Activated naive CD8-positive, alpha-beta T cell (primary cell): ENCODE measurements around the gene TMX4.

Experiments
- H3K27ac Mint-ChIP-seq: one replicate; pipeline ENCODE4 v1.8.0; 2021; ENCODE audit warnings: mixed read lengths
- H3K27me3 Mint-ChIP-seq: one replicate; pipeline ENCODE4 v1.8.0; 2021; ENCODE audit warnings: mixed read lengths
- H3K36me3 Mint-ChIP-seq: one replicate; pipeline ENCODE4 v1.8.0; 2021; ENCODE audit warnings: mixed read lengths
- H3K4me1 Mint-ChIP-seq: one replicate; pipeline ENCODE4 v1.8.0; 2021; ENCODE audit warnings: low read depth, mixed read lengths
- H3K4me3 Mint-ChIP-seq: one replicate; pipeline ENCODE4 v1.8.0; 2021; ENCODE audit warnings: mild to moderate bottlenecking, mixed read lengths
- H3K9me3 Mint-ChIP-seq: one replicate; pipeline ENCODE4 v1.8.0; 2021; ENCODE audit warnings: low read depth, mixed read lengths

TMX4 gene

DNA sequence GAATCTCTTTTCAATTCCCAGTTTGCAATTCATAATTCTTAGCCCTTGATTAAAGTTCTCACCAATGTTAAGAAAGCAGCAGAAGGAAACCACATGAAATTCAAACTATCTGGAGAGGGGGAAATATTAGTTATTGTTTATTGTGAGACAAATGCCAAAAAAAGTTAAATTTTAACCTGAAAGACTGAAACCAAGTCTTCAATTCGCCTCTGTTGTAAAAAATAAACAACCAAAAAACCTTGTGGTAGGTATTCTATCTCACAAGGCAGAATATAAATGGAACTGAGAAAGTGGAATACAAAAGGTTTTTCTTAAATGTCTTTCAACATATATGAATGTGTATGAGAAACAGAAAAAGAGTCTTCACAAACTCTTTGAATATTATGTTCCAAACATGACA is 24.8 kb downstream of the TMX4 start:
- Mint-ChIP-seq H3K27me3 (no peaks in the 10 kb centered on the region), H3K36me3 (peaks cover 25% of the 10 kb centered on the region), H3K9me3 (peaks cover 11% of the 10 kb centered on the region), H3K27ac (no peak overlapping the region), H3K4me3 (no peak overlapping the region), H3K4me1 (no peaks in the 10 kb centered on the region)

- Mint-ChIP-seq H3K4me3 (no peak overlapping the region), H3K9me3 (peaks cover 11% of the 10 kb centered on the region), H3K27me3 (no peaks in the 10 kb centered on the region), H3K4me1 (no peaks in the 10 kb centered on the region), H3K36me3 (peaks cover 23% of the 10 kb centered on the region), H3K27ac (no peak overlapping the region)
Observed at GRCh38 chr20:7993703-7994102, 25.9 kb downstream of the TMX4 start.

- Mint-ChIP-seq H3K36me3 (peaks cover 23% of the 10 kb centered on the region), H3K4me3 (no peak overlapping the region), H3K27me3 (no peaks in the 10 kb centered on the region), H3K4me1 (no peaks in the 10 kb centered on the region), H3K27ac (no peak overlapping the region), H3K9me3 (peaks cover 11% of the 10 kb centered on the region)
Observed at GRCh38 chr20:7993238-7993637, 26.3 kb downstream of the TMX4 start.

DNA sequence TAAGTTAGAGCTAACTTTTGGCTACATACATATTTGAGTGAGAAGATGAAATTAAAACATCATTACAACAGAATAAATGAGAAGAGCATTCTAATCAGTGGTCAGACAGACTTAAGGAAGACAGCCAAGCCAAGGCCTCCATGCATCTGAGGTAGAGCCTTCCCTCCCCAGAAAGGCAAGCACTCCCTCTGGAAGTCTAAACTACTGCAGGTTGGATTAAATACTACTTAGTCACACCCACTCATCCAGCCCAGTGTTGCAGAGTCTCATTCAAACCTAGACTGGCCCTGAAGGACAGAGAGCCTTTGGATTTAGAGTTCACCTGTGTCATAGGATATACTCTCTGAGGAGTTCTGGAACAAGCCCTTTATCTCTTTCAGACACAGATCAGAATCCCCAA is 29.2 kb downstream of the TMX4 start:
- H3K36me3 Mint-ChIP-seq: peaks cover 27% of the 10 kb centered on the region
- H3K27ac Mint-ChIP-seq: no peak overlapping the region
- no peaks in the 10 kb centered on the region for H3K4me1 Mint-ChIP-seq

DNA sequence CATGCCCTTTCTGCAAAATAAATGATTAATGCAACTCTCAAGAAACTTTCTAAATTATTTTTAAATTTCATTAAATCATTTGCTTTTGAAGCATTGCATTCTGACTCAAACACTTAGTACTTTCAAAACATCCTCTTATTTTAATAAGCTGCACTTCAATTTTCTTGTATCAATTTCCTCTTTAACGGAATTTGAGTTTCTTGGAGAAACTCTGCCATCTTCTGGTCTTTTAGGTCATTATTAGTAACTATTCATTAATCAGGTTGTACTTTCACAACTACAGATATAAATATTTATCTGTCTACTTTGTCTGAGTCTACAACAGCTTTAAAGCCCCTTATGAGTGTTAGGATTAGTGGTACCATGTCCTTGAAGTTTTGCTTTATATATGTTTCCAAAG is 30.2 kb downstream of the TMX4 start:
- no peak overlapping the region for H3K4me3 Mint-ChIP-seq
- no peaks in the 10 kb centered on the region for H3K4me1 Mint-ChIP-seq
- H3K27ac Mint-ChIP-seq: no peak overlapping the region
- H3K9me3 Mint-ChIP-seq: peaks cover 9% of the 10 kb centered on the region
- peaks cover 21% of the 10 kb centered on the region for H3K36me3 Mint-ChIP-seq
- H3K27me3 Mint-ChIP-seq: no peaks in the 10 kb centered on the region

More for the DNA sequence above, 29.2 kb downstream of the TMX4 start:
- Mint-ChIP-seq H3K27me3 (no peaks in the 10 kb centered on the region), H3K9me3 (peaks cover 11% of the 10 kb centered on the region), H3K4me3 (no peak overlapping the region)

DNA sequence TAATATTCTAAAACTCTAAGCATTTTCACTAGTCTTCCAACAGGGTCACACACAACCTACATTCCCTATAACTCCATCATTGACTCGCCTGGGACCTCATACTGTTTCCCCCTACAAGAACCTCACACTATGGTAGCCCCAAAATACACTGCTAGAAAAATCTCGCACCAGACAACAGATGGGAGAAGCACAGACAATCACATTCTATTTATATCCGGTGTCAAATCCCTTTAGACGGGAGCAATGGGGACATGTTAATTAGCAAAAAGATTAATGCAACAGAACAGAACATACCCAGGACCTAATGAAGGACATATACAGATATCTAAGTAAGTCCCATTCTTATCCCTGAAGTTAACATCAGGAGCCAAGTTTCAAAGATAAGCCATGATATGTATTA is 33.6 kb downstream of the TMX4 start:
- H3K9me3 Mint-ChIP-seq: no peaks in the 10 kb centered on the region
- no peaks in the 10 kb centered on the region for H3K27me3 Mint-ChIP-seq
- no peak overlapping the region for H3K27ac Mint-ChIP-seq
- H3K36me3 Mint-ChIP-seq: peaks cover 18% of the 10 kb centered on the region
- H3K4me1 Mint-ChIP-seq: peaks cover 5% of the 10 kb centered on the region
- no peak overlapping the region for H3K4me3 Mint-ChIP-seq

DNA sequence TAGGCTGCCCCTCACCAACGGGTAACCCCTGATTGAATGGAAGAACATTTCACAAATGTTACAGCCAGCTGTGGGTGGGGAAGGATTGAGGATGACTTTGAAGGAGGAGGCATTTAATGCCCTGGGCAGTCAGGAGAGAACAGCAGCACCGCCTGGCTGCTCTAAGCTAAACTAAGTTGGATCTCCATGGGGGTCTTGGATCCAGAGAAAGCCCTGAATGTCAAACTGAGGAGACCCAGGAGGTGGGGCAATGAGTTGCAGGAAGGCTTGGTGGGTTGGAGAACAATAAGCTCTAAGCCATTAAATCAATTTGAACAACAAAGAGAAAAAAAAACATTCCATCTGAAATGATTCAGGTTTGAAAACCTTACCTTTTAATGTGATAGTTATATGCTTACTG is 35.4 kb downstream of the TMX4 start:
- no peaks in the 10 kb centered on the region for H3K9me3 Mint-ChIP-seq
- H3K27ac Mint-ChIP-seq: no peak overlapping the region
- H3K4me3 Mint-ChIP-seq: no peak overlapping the region
- H3K36me3 Mint-ChIP-seq: peaks cover 13% of the 10 kb centered on the region
- H3K27me3 Mint-ChIP-seq: no peaks in the 10 kb centered on the region
- peaks cover 11% of the 10 kb centered on the region for H3K4me1 Mint-ChIP-seq

GRCh38 chr20:7981374-7981773 is 38.2 kb downstream of the TMX4 start:
- H3K27me3 Mint-ChIP-seq: no peaks in the 10 kb centered on the region
- H3K9me3 Mint-ChIP-seq: no peaks in the 10 kb centered on the region
- no peak overlapping the region for H3K4me3 Mint-ChIP-seq
- peaks cover 11% of the 10 kb centered on the region for H3K4me1 Mint-ChIP-seq
- peaks cover 13% of the 10 kb centered on the region for H3K36me3 Mint-ChIP-seq
- H3K27ac Mint-ChIP-seq: peak overlapping the region; percentile 59

- H3K4me1 Mint-ChIP-seq: peaks cover 11% of the 10 kb centered on the region
- no peak overlapping the region for H3K4me3 Mint-ChIP-seq
- H3K27me3 Mint-ChIP-seq: no peaks in the 10 kb centered on the region
- H3K36me3 Mint-ChIP-seq: peaks cover 10% of the 10 kb centered on the region
- H3K27ac Mint-ChIP-seq: no peak overlapping the region
- no peaks in the 10 kb centered on the region for H3K9me3 Mint-ChIP-seq
Observed at GRCh38 chr20:7980332-7981046, 39.1 kb downstream of the TMX4 start.

DNA sequence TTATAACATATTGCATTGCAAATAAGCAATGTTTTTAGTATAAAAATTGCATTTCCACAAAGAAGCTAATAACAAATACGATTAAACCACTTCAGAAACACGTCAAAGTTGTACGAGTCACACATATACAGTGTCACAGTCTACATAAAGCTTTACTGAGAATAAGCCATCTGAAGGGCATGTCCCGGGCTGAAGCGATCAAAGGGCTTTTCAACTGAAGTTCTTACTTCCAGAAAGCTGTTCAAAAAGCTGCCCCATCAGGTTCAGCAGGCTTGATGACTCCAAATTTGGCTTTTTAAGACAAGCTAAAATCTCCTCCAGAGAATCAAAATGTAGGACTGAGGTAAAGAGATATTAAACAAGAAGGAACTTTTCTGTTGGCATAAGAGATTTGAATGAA is 41.9 kb downstream of the TMX4 start:
- Mint-ChIP-seq H3K27me3 (no peaks in the 10 kb centered on the region), H3K36me3 (peaks cover 6% of the 10 kb centered on the region), H3K4me3 (no peak overlapping the region), H3K27ac (no peak overlapping the region), H3K4me1 (peaks cover 11% of the 10 kb centered on the region), H3K9me3 (no peaks in the 10 kb centered on the region)

DNA sequence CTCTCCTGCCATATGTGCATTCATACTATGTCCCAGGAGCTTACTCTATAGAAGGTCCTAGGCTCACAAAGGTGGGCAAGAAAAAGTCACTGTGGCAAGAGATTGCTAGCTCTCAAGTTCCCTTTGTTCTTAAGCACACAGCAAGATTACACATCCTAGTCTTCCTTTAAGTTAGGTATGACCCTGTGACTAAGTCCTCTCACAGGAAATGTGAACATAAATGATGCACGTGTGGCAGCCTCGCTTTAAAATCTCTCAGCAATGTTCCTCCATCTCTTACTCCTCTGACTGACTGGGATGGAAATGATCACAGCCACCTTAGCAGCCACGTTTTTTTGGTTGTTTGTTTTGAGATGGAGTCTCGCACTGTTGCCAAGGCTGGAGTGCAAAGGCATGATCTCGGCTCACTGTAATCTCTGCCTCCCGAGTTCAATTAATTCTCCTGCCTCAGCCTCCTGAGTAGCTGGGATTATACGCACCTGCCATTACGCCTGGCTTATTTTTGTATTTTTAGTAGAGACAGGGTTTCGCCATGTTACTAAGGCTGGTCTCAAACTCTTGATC is 43.6 kb downstream of the TMX4 start:
- Mint-ChIP-seq H3K36me3 (no peaks in the 10 kb centered on the region), H3K4me3 (no peak overlapping the region), H3K4me1 (peaks cover 6% of the 10 kb centered on the region), H3K27me3 (no peaks in the 10 kb centered on the region), H3K9me3 (no peaks in the 10 kb centered on the region), H3K27ac (no peak overlapping the region)

- Mint-ChIP-seq H3K27me3 (no peaks in the 10 kb centered on the region), H3K4me3 (no peak overlapping the region), H3K9me3 (no peaks in the 10 kb centered on the region), H3K4me1 (no peaks in the 10 kb centered on the region), H3K27ac (no peak overlapping the region), H3K36me3 (no peaks in the 10 kb centered on the region)
Observed at GRCh38 chr20:7974785-7975435, 44.7 kb downstream of the TMX4 start.

DNA sequence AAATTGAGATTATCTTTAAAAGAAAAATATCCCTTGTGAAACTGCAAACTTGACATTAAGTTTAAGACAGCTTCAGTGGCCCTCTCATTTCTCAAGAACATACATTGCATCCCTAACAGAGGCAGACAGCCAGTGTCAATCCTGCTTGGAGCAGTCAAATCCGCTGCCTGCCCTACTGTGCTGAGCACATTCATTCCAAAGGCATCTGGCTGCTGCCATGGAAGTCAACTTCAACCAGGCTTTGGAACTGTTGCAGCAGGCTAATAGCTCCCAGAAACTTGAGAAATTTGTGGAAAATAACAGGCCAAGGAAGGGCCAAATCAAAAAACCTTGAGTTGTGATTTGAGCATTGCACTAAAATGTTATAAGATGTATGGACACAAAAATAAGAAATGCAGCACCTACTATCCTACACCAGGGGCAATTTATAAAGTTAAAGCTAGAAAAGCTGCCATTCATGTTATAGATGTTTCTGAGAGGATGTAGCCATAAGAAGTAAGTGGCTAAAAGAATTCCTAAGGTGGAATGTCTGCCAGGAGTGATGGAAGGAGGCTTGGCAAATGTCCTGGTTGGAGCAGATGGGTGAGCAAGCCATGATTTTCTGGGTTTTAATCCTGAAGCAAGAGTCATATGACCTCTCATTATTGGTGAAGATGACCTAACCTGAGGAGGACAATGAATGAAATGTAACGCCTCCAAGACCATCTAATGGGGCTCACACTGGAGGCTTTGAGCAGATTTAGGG is 47.9 kb downstream of the TMX4 start:
- no peaks in the 10 kb centered on the region for H3K27me3 Mint-ChIP-seq
- no peak overlapping the region for H3K27ac Mint-ChIP-seq
- H3K9me3 Mint-ChIP-seq: no peaks in the 10 kb centered on the region
- no peaks in the 10 kb centered on the region for H3K36me3 Mint-ChIP-seq
- no peak overlapping the region for H3K4me3 Mint-ChIP-seq
- H3K4me1 Mint-ChIP-seq: no peaks in the 10 kb centered on the region

DNA sequence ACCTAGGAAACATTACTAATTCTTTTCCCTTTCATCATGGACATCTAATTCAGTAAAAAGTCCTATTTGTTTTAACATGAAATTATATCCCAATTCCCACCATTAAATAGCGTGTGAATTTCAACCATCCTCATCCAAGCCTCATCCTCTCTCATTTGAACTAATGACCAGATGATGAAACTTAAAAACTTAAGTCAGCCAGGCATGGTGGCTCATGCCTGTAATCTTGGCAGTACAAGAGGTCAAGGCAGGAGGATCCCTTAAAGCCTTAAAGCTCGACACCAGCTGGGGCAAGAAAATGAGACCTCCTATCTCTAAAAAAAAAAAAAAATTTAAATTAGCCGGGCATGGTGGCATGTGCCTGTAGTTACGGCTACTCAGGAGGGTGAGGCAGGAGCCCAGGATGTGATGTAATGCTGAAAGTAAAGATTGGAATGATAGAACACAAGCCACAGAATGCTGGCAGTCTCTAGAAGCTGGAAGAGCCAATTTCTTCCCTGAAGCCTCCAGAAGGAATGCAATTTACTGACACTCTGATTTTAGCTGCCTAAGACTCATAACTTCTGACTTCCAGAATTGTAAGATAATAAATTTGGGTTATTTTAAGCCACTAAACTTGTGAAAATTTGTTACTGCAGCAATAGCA is 52.2 kb downstream of the TMX4 start:
- no peak overlapping the region for H3K27ac Mint-ChIP-seq
- H3K36me3 Mint-ChIP-seq: no peaks in the 10 kb centered on the region
- no peak overlapping the region for H3K4me3 Mint-ChIP-seq
- no peaks in the 10 kb centered on the region for H3K4me1 Mint-ChIP-seq
- H3K9me3 Mint-ChIP-seq: no peaks in the 10 kb centered on the region
- H3K27me3 Mint-ChIP-seq: peaks cover 5% of the 10 kb centered on the region

- no peak overlapping the region for H3K4me3 Mint-ChIP-seq
- H3K4me1 Mint-ChIP-seq: no peaks in the 10 kb centered on the region
- H3K27me3 Mint-ChIP-seq: peaks cover 5% of the 10 kb centered on the region
- H3K9me3 Mint-ChIP-seq: no peaks in the 10 kb centered on the region
- no peak overlapping the region for H3K27ac Mint-ChIP-seq
- H3K36me3 Mint-ChIP-seq: no peaks in the 10 kb centered on the region
Observed at GRCh38 chr20:7966176-7966575, 53.4 kb downstream of the TMX4 start.
